ENCODE measurements around the gene OSBPL8.

Gene OSBPL8, protein sequence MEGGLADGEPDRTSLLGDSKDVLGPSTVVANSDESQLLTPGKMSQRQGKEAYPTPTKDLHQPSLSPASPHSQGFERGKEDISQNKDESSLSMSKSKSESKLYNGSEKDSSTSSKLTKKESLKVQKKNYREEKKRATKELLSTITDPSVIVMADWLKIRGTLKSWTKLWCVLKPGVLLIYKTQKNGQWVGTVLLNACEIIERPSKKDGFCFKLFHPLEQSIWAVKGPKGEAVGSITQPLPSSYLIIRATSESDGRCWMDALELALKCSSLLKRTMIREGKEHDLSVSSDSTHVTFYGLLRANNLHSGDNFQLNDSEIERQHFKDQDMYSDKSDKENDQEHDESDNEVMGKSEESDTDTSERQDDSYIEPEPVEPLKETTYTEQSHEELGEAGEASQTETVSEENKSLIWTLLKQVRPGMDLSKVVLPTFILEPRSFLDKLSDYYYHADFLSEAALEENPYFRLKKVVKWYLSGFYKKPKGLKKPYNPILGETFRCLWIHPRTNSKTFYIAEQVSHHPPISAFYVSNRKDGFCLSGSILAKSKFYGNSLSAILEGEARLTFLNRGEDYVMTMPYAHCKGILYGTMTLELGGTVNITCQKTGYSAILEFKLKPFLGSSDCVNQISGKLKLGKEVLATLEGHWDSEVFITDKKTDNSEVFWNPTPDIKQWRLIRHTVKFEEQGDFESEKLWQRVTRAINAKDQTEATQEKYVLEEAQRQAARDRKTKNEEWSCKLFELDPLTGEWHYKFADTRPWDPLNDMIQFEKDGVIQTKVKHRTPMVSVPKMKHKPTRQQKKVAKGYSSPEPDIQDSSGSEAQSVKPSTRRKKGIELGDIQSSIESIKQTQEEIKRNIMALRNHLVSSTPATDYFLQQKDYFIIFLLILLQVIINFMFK

DNA sequence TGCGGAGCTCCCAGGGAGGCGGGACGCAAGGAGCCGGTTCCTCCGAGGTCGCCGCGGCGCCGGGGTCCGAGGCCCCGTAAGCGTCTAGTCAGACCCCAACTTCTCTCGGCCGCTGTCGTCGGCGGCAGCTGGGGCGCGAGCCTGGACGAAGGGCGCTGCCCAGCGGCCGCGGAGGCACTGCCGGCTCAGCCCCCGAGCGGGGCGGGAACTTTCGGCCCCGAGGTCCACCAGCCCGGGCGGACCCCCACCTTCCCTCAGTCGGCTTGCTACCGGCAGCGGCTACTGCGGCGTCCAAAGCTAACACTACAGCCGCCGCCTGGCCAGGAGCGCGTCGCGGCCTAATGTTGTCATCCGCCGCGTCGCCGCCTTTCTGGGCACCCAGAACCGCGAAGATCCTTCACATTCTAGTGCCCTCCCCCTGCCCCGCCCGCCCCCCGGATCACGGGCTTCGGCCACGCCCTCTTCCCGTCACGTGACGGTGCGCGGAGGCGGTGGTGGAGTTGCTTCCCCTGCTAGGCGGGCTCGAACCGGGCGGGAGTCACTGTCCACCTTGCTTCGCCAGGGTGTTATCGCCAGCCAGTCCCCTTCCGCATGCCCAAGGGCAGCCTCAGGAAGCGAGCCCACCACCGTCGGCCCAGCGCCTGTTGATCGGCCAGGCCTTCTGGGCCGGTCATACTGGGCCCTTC lies at the start of gene OSBPL8:
OSBPL8 (minus strand) TSS at position 372 of the 686 bp plus-strand sequence. CDS start 72,220 bp downstream, outside the sequence.
- peak within 1 kb of the TSS; percentile 93 for H3K4me3 ChIP-seq (ENCODE audit: insufficient read length, low read depth)
- H3K27me3 ChIP-seq (ENCODE audit: insufficient read depth, insufficient read length), result no peaks in the 10 kb centered on the region
- no peak for TF ChIP-seq SUZ12 (IDR thresholded peaks at IDR 0.05; ENCODE audit: extremely low read depth, insufficient read depth, insufficient read length)
- no peaks in the 10 kb centered on the region for H3K36me3 ChIP-seq (ENCODE audit: insufficient read depth, insufficient read length, low read length)
- DNase-seq (ENCODE audit: low read depth, low spot score), result peak; percentile 92
- no peaks in the 10 kb centered on the region for H3K4me1 ChIP-seq (ENCODE audit: insufficient read depth, insufficient read length)
- H3K9me3 ChIP-seq (ENCODE audit: insufficient read depth, low read length), result no peaks in the 10 kb centered on the region
- peak within 1 kb of the TSS; percentile 99 for H3K9ac ChIP-seq (ENCODE audit: insufficient read length, low read depth)

DNA sequence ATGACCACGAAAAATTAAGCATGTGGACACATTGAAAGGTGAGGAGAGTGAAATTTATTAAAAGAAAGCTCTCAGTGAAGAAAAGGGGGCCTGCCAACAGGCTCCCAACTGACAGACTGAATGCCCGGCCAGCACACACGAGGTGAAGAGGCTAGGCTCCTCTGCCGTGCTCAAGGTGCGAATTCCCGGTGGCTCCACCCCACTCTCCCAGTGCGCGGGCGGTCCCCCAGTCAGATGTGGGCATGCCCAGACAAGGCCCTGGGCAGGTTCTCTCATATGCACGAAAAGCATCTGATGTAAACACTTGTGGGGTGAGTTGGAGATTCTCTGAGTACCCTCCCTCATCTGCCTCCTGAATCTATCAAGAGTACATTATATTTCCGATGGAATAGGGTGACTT lies 48.5 kb upstream of the OSBPL8 start:
- H3K4me3 ChIP-seq (ENCODE audit: insufficient read length, low read depth), result no peak overlapping the region
- H3K9me3 ChIP-seq (ENCODE audit: insufficient read depth, low read length), result no peaks in the 10 kb centered on the region
- TF ChIP-seq ZNF274 (IDR thresholded peaks at IDR 0.05; ENCODE audit: low read depth, low read length), result no peak
- no peak for TF ChIP-seq YY1 (IDR thresholded peaks at IDR 0.05; ENCODE audit: insufficient read depth, insufficient read length)
- no peak for TF ChIP-seq SUZ12 (IDR thresholded peaks at IDR 0.05; ENCODE audit: extremely low read depth, insufficient read depth, insufficient read length)
- no peaks in the 10 kb centered on the region for H3K36me3 ChIP-seq (ENCODE audit: insufficient read depth, insufficient read length, low read length)
- H3K27me3 ChIP-seq (ENCODE audit: insufficient read depth, insufficient read length), result no peaks in the 10 kb centered on the region
- no peaks in the 10 kb centered on the region for H3K4me1 ChIP-seq (ENCODE audit: insufficient read depth, insufficient read length)
- H3K9ac ChIP-seq (ENCODE audit: insufficient read length, low read depth), result no peak overlapping the region
- DNase-seq (ENCODE audit: low read depth, low spot score), result no peak

DNA sequence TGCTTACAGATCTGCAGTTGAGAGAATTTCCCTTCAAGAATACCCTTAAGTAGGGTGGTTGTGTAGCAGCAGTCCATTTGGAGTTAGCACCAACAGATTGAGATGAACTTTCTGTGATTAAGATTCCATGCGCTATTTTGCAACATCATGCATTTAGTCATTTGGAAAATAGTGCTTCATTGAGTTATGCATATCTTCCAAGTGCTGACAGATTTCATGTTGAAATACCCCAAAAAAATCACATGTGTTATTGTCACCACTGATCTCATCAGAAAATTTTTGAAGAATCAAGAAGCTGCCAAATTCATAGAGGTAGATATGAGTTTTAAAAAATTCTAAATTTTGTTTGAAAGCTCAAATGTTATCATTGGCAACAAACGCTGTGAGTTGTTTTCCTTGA lies 35.5 kb upstream of the OSBPL8 start:
- TF ChIP-seq SUZ12 (IDR thresholded peaks at IDR 0.05; ENCODE audit: extremely low read depth, insufficient read depth, insufficient read length), result no peak
- no peak for TF ChIP-seq ZNF274 (IDR thresholded peaks at IDR 0.05; ENCODE audit: low read depth, low read length)
- TF ChIP-seq YY1 (IDR thresholded peaks at IDR 0.05; ENCODE audit: insufficient read depth, insufficient read length), result no peak
- DNase-seq (ENCODE audit: low read depth, low spot score), result no peak
- no peaks in the 10 kb centered on the region for H3K9me3 ChIP-seq (ENCODE audit: insufficient read depth, low read length)
- H3K4me3 ChIP-seq (ENCODE audit: insufficient read length, low read depth), result no peak overlapping the region
- no peak overlapping the region for H3K9ac ChIP-seq (ENCODE audit: insufficient read length, low read depth)
- H3K36me3 ChIP-seq (ENCODE audit: insufficient read depth, insufficient read length, low read length), result no peaks in the 10 kb centered on the region
- H3K4me1 ChIP-seq (ENCODE audit: insufficient read depth, insufficient read length), result no peaks in the 10 kb centered on the region
- H3K27me3 ChIP-seq (ENCODE audit: insufficient read depth, insufficient read length), result no peaks in the 10 kb centered on the region

DNA sequence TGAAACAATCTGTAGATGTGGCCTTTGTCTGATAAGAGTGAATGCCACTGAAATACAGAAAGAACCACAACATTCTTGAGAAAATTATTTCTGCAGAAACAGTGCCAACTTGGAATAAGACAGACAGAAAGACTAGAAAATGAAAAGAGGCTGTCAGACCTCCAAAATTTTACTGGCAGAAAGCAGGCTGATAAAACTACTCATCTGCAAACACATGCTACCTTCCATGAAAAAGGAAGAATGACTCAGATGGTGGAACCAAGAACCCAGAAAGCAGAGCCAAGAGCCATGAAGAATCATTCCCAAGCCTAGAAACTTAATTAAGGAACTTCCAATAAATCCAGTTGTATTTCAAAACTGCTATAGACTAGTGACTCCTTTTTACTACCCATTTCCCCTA lies 31.9 kb upstream of the OSBPL8 start:
- Histone ChIP-seq H3K27me3 (ENCODE audit: insufficient read depth, insufficient read length) (no peaks in the 10 kb centered on the region), H3K9ac (ENCODE audit: insufficient read length, low read depth) (no peak overlapping the region), H3K9me3 (ENCODE audit: insufficient read depth, low read length) (no peaks in the 10 kb centered on the region), H3K4me3 (ENCODE audit: insufficient read length, low read depth) (no peak overlapping the region), H3K4me1 (ENCODE audit: insufficient read depth, insufficient read length) (no peaks in the 10 kb centered on the region), H3K36me3 (ENCODE audit: insufficient read depth, insufficient read length, low read length) (no peaks in the 10 kb centered on the region)
- TF ChIP-seq SUZ12 (IDR thresholded peaks at IDR 0.05; ENCODE audit: extremely low read depth, insufficient read depth, insufficient read length) (no peak), YY1 (IDR thresholded peaks at IDR 0.05; ENCODE audit: insufficient read depth, insufficient read length) (no peak), ZNF274 (IDR thresholded peaks at IDR 0.05; ENCODE audit: low read depth, low read length) (no peak)
- no peak for DNase-seq (ENCODE audit: low read depth, low spot score)

DNA sequence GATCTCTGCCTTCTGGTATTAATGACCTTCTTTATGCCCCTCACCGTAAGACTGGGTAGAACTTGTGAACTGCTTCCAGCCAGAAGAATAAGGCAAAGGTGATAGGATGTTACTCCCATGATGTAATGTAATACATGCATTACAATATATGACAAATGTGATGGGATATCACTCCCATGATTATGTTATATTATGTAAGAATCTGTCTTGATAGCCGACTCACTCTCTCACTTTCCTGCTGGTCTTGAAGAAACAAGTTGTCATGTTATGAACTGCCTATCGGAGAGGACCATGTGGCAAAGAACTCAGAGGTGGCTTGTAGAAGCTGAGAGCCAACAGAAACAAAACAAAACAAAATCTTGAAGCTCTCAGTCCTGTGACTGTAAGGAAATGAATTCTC lies 30.6 kb upstream of the OSBPL8 start:
- H3K27me3 ChIP-seq (ENCODE audit: insufficient read depth, insufficient read length), result no peaks in the 10 kb centered on the region
- H3K9ac ChIP-seq (ENCODE audit: insufficient read length, low read depth), result no peak overlapping the region
- DNase-seq (ENCODE audit: low read depth, low spot score), result no peak
- no peak overlapping the region for H3K4me3 ChIP-seq (ENCODE audit: insufficient read length, low read depth)
- no peaks in the 10 kb centered on the region for H3K9me3 ChIP-seq (ENCODE audit: insufficient read depth, low read length)
- no peaks in the 10 kb centered on the region for H3K4me1 ChIP-seq (ENCODE audit: insufficient read depth, insufficient read length)
- H3K36me3 ChIP-seq (ENCODE audit: insufficient read depth, insufficient read length, low read length), result no peaks in the 10 kb centered on the region
- TF ChIP-seq SUZ12 (IDR thresholded peaks at IDR 0.05; ENCODE audit: extremely low read depth, insufficient read depth, insufficient read length), result no peak
- no peak for TF ChIP-seq YY1 (IDR thresholded peaks at IDR 0.05; ENCODE audit: insufficient read depth, insufficient read length)
- no peak for TF ChIP-seq ZNF274 (IDR thresholded peaks at IDR 0.05; ENCODE audit: low read depth, low read length)

DNA sequence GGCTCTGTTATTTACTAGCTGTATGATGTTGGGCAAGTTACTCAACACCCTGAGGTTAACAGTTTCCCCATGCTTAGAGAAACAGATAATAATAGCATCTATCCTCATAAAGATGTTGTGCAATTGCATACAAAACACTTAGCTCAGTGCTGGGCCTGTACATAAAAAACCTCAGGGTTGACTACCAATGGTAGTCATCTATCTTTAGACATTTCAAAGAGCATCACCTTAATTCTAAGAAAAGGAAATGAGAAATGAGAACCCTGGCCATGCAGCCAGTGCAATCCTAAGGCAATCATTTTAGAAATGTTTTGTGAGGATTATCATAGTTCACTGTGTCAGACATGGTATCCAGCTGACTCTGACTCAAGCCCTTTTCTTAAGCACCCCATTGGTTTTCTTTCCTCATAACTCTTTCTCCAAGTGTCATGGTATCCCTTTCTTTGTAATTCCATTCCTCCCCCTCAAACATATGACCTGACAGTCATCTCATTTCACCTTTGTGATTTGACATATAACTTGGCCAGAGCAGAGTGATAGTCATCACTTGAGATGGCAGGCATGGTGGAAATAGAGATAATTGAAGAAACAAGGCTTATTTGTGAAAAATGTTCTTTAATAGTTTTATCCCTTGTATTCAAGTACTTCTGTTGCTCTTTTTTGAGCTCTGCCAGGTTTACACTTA lies 29.5 kb upstream of the OSBPL8 start:
- no peaks in the 10 kb centered on the region for H3K9me3 ChIP-seq (ENCODE audit: insufficient read depth, low read length)
- H3K4me1 ChIP-seq (ENCODE audit: insufficient read depth, insufficient read length), result no peaks in the 10 kb centered on the region
- no peak overlapping the region for H3K4me3 ChIP-seq (ENCODE audit: insufficient read length, low read depth)
- no peaks in the 10 kb centered on the region for H3K27me3 ChIP-seq (ENCODE audit: insufficient read depth, insufficient read length)
- H3K9ac ChIP-seq (ENCODE audit: insufficient read length, low read depth), result no peak overlapping the region
- TF ChIP-seq YY1 (IDR thresholded peaks at IDR 0.05; ENCODE audit: insufficient read depth, insufficient read length), result no peak
- TF ChIP-seq ZNF274 (IDR thresholded peaks at IDR 0.05; ENCODE audit: low read depth, low read length), result no peak
- no peak for TF ChIP-seq SUZ12 (IDR thresholded peaks at IDR 0.05; ENCODE audit: extremely low read depth, insufficient read depth, insufficient read length)
- DNase-seq (ENCODE audit: low read depth, low spot score), result no peak
- no peaks in the 10 kb centered on the region for H3K36me3 ChIP-seq (ENCODE audit: insufficient read depth, insufficient read length, low read length)
